Lung (tissue), 12 donors: Measurements from ENCODE around the gene CYTH1. TPM values are rescaled to one million over a fixed set of nuclear protein-coding genes. Genes with fewer than 3 reads are reported as not detected.
A peak's percentile ranks its signal among the peaks of the same experiment; 100 is the strongest.

Experiments used
- ATAC-seq: fragments of 200-7000 bp; cut with Tn5 transposase; one replicate; pipeline ENCODE4 v1.9.1; 2020; ENCODE audit warnings: moderate number of reproducible peaks; ENCODE audit not compliant: insufficient read depth, low FRiP score
- DNase-seq, 3 donors: peaks; one replicate each; pipeline ENCODE4 v3.0.0-alpha.2; 2013 to 2017
- H3K27ac ChIP-seq, 2 donors: one replicate each; pipeline ENCODE4 v1.5.1; 2013; ENCODE audit warnings: mild to moderate bottlenecking in 2 of 2, moderate library complexity in 2 of 2, control low read depth in 1 of 2, inconsistent platforms in 1 of 2, low read depth in 1 of 2, low read length in 1 of 2
- H3K27me3 ChIP-seq, 3 donors: one replicate each; pipeline ENCODE4 v1.5.1; 2013; ENCODE audit warnings: low read length in 2 of 3; ENCODE audit not compliant: control insufficient read depth in 3 of 3, insufficient read depth in 3 of 3
- H3K36me3 ChIP-seq, 4 donors: one replicate each; pipeline ENCODE4 v1.5.1; 2013; ENCODE audit warnings: low read length in 4 of 4, mild to moderate bottlenecking in 1 of 4, moderate library complexity in 1 of 4; ENCODE audit not compliant: control insufficient read depth in 4 of 4, insufficient read depth in 4 of 4
- H3K4me1 ChIP-seq, 5 donors: one replicate each; pipeline ENCODE4 v1.5.1; 2013; ENCODE audit warnings: low read length in 5 of 5, mild to moderate bottlenecking in 2 of 5, moderate library complexity in 1 of 5; ENCODE audit not compliant: control insufficient read depth in 5 of 5, insufficient read depth in 5 of 5
- H3K4me3 ChIP-seq: one replicate; pipeline ENCODE4 v1.5.1; 2013; ENCODE audit warnings: mild to moderate bottlenecking, control low read depth, moderate library complexity
- H3K9ac ChIP-seq, 2 donors: one replicate each; pipeline ENCODE4 v1.5.1; 2013; ENCODE audit warnings: low read length in 2 of 2, control low read depth in 1 of 2; ENCODE audit not compliant: insufficient read depth in 1 of 2
- H3K9me3 ChIP-seq, 4 donors: one replicate each; pipeline ENCODE4 v1.5.1; 2013; ENCODE audit warnings: low read length in 3 of 4, mild to moderate bottlenecking in 1 of 4, moderate library complexity in 1 of 4; ENCODE audit not compliant: control insufficient read depth in 4 of 4, insufficient read depth in 3 of 4
- CTCF ChIP-seq: IDR thresholded peaks from 2 replicates; pipeline ENCODE4 v1.5.1; 2012; ENCODE audit warnings: mild to moderate bottlenecking; ENCODE audit errors: control extremely low read depth, extremely low read depth
- WGBS, 2 donors: extraction: QIAGEN DNeasy Blood & Tissue Kit; methylation state at CpG; one replicate each; pipeline ENCODE4 v1.1.7; 2013; 5-methylcytosine and 5-hydroxymethylcytosine counted together
- polyA plus RNA-seq, 2 donors: library from polyadenylated mRNA; stranded (reverse); fragments of 200-250 nt; gene quantifications; one replicate each; pipeline ENCODE4 v1.2.1, GENCODE V29; 2013
- total RNA-seq, 2 donors: library from RNA; depleted of rRNA in 1 of 2; stranded (reverse); fragments of >200 nt in 1 of 2; gene quantifications; one replicate each; pipeline ENCODE4 v1.2.1, GENCODE V29; 2014 to 2021
- donor health status: control.
- donor health status: control.
- donor health status: Bipolar disorder and iron deficiency.
- donor health status: healthy.
- donor health status: DM: yes; HTN: yes; CAD: no.

The CYTH1 gene
- total and polyA plus RNA-seq, 4 donors, result 50.5 to 97.2 (median 76.0) TPM

GRCh38 chr17:78722246-78722761, 59.8 kb downstream of the CYTH1 start:
- Histone ChIP-seq H3K36me3 (peaks cover 0 to under 1% (median 0%) of the 10 kb centered on the region in 4 donors), H3K27me3 (no peaks in the 10 kb centered on the region), H3K9ac (no peak overlapping the region), H3K9me3 (no peaks in the 10 kb centered on the region), H3K27ac (no peak overlapping the region), H3K4me1 (peaks cover 6 to 41% (median 36%) of the 10 kb centered on the region in 5 donors), H3K4me3 (no peak overlapping the region)
- ATAC-seq (no peak), DNase-seq (peak in 1 of 3 donors; percentile 16)
- TF ChIP-seq CTCF, result no peak
- 42 to 60% methylated on average over 7 of the region's 7 CpGs for WGBS, 2 donors

- no peak for TF ChIP-seq CTCF
These were observed 62.3 kb downstream of the CYTH1 start for GRCh38 chr17:78719630-78720298.

GRCh38 chr17:78718575-78719208, 63.4 kb downstream of the CYTH1 start:
- no peak overlapping the region for H3K4me3 ChIP-seq
- H3K9ac ChIP-seq, result no peak overlapping the region
- no peaks in the 10 kb centered on the region for H3K36me3 ChIP-seq
- H3K27ac ChIP-seq, result peak overlapping the region in 1 of 2 donors; percentile 9
- no peak for DNase-seq
- 85 to 87% methylated on average over 8 of the region's 8 CpGs for WGBS, 2 donors
- no peaks in the 10 kb centered on the region for H3K9me3 ChIP-seq
- H3K4me1 ChIP-seq, result peaks cover 18 to 49% (median 40%) of the 10 kb centered on the region in 5 donors
- ATAC-seq, result no peak
- H3K27me3 ChIP-seq, result no peaks in the 10 kb centered on the region
- no peak for TF ChIP-seq CTCF

More at GRCh38 chr17:78719630-78720298, 62.3 kb downstream of the CYTH1 start:
- ATAC-seq (no peak), DNase-seq (no peak)
- Histone ChIP-seq H3K9ac (no peak overlapping the region), H3K27ac (no peak overlapping the region), H3K27me3 (no peaks in the 10 kb centered on the region), H3K9me3 (no peaks in the 10 kb centered on the region), H3K36me3 (no peaks in the 10 kb centered on the region), H3K4me3 (no peak overlapping the region), H3K4me1 (peaks cover 19 to 60% (median 46%) of the 10 kb centered on the region in 5 donors)
- WGBS, 2 donors, result 47 to 50% methylated on average over 4 of the region's 4 CpGs
